ENCODE data around the gene KEL. TPM values are rescaled to one million over a fixed set of nuclear protein-coding genes. Genes with fewer than 3 reads are reported as not detected.
A peak's percentile ranks its signal among the peaks of the same experiment; 100 is the strongest.

The KEL gene
- total and polyA plus RNA-seq, 3 experiments from 2014 or later, result 0.20 TPM; not detected in 2

- Histone ChIP-seq H3K27ac (ENCODE audit: low read depth, low read length) (no peak overlapping the region), H3K4me1 (ENCODE audit: insufficient read depth, low read length) (no peaks in the 10 kb centered on the region), H3K9me3 (ENCODE audit: low read length) (no peaks in the 10 kb centered on the region), H3K4me3 (ENCODE audit: low read length) (no peak overlapping the region), H3K36me3 (ENCODE audit: insufficient read depth, low read length) (no peaks in the 10 kb centered on the region), H3K27me3 (ENCODE audit: insufficient read depth, low read length, poor library complexity, severe bottlenecking) (no peaks in the 10 kb centered on the region)
- Mint-ChIP-seq H3K27ac (no peak overlapping the region), H3K36me3 (peaks cover 0 to 3% (median 0%) of the 10 kb centered on the region in 3 donors), H3K4me1 (no peaks in the 10 kb centered on the region), H3K9me3 (no peaks in the 10 kb centered on the region), H3K27me3 (peaks cover 16 to 61% of the 10 kb centered on the region in 2 donors), H3K4me3 (no peak overlapping the region)
- ChIA-PET POLR2A (no interaction called here), CTCF (no interaction called here)
- DNase-seq, result no peak
These were observed 53.0 kb downstream of the KEL start for GRCh38 chr7:142908921-142909890.

GRCh38 chr7:142908290-142908689 is 53.9 kb downstream of the KEL start:
- ChIA-PET CTCF (no interaction called here), POLR2A (no interaction called here)
- Mint-ChIP-seq H3K9me3 (no peaks in the 10 kb centered on the region), H3K4me1 (no peaks in the 10 kb centered on the region), H3K27ac (no peak overlapping the region), H3K4me3 (no peak overlapping the region), H3K36me3 (peaks cover 0 to 3% (median 0%) of the 10 kb centered on the region in 3 donors), H3K27me3 (peaks cover 16 to 56% of the 10 kb centered on the region in 2 donors)
- H3K27me3 ChIP-seq (ENCODE audit: insufficient read depth, low read length, poor library complexity, severe bottlenecking), result no peaks in the 10 kb centered on the region
- no peaks in the 10 kb centered on the region for H3K36me3 ChIP-seq (ENCODE audit: insufficient read depth, low read length)
- no peak overlapping the region for H3K4me3 ChIP-seq (ENCODE audit: low read length)
- no peak for DNase-seq
- no peak overlapping the region for H3K27ac ChIP-seq (ENCODE audit: low read depth, low read length)
- no peaks in the 10 kb centered on the region for H3K4me1 ChIP-seq (ENCODE audit: insufficient read depth, low read length)
- no peaks in the 10 kb centered on the region for H3K9me3 ChIP-seq (ENCODE audit: low read length)

- Mint-ChIP-seq H3K9me3 (peaks cover 0 to 5% (median 0%) of the 10 kb centered on the region in 5 donors), H3K27ac (no peak overlapping the region), H3K36me3 (peaks cover 0 to 3% (median 0%) of the 10 kb centered on the region in 3 donors), H3K4me1 (no peaks in the 10 kb centered on the region), H3K4me3 (no peak overlapping the region), H3K27me3 (peaks cover 10 to 47% of the 10 kb centered on the region in 2 donors)
- Histone ChIP-seq H3K4me1 (ENCODE audit: insufficient read depth, low read length) (no peaks in the 10 kb centered on the region), H3K4me3 (ENCODE audit: low read length) (no peak overlapping the region), H3K9me3 (ENCODE audit: low read length) (no peaks in the 10 kb centered on the region), H3K36me3 (ENCODE audit: insufficient read depth, low read length) (no peaks in the 10 kb centered on the region), H3K27me3 (ENCODE audit: insufficient read depth, low read length, poor library complexity, severe bottlenecking) (no peaks in the 10 kb centered on the region), H3K27ac (ENCODE audit: low read depth, low read length) (no peak overlapping the region)
- CTCF ChIA-PET, result no interaction called here
- POLR2A ChIA-PET, result no interaction called here
- no peak for DNase-seq
These were observed 55.5 kb downstream of the KEL start for GRCh38 chr7:142906643-142907042.

- no peak for DNase-seq
- Histone ChIP-seq H3K27ac (ENCODE audit: low read depth, low read length) (no peak overlapping the region), H3K4me3 (ENCODE audit: low read length) (no peak overlapping the region), H3K36me3 (ENCODE audit: insufficient read depth, low read length) (no peaks in the 10 kb centered on the region), H3K9me3 (ENCODE audit: low read length) (no peaks in the 10 kb centered on the region), H3K27me3 (ENCODE audit: insufficient read depth, low read length, poor library complexity, severe bottlenecking) (no peaks in the 10 kb centered on the region), H3K4me1 (ENCODE audit: insufficient read depth, low read length) (no peaks in the 10 kb centered on the region)
- no peak overlapping the region for H3K4me3 Mint-ChIP-seq
- CTCF ChIA-PET, result no interaction called here
- H3K27ac Mint-ChIP-seq, result no peak overlapping the region
- H3K9me3 Mint-ChIP-seq, result peaks cover 0 to 5% (median 0%) of the 10 kb centered on the region in 5 donors
- peaks cover 9 to 38% of the 10 kb centered on the region in 2 donors for H3K27me3 Mint-ChIP-seq
- POLR2A ChIA-PET, result no interaction called here
- H3K36me3 Mint-ChIP-seq, result peaks cover 0 to 3% (median 0%) of the 10 kb centered on the region in 3 donors
- H3K4me1 Mint-ChIP-seq, result no peaks in the 10 kb centered on the region
These were observed 56.4 kb downstream of the KEL start for GRCh38 chr7:142905759-142906158.

- no peak overlapping the region for H3K27ac ChIP-seq (ENCODE audit: low read depth, low read length)
- H3K9me3 ChIP-seq (ENCODE audit: low read length), result no peaks in the 10 kb centered on the region
- Mint-ChIP-seq H3K9me3 (peaks cover 0 to 5% (median 0%) of the 10 kb centered on the region in 5 donors), H3K4me1 (no peaks in the 10 kb centered on the region), H3K4me3 (no peak overlapping the region), H3K27me3 (peaks cover 8 to 29% of the 10 kb centered on the region in 2 donors), H3K36me3 (peaks cover 0 to 3% (median 0%) of the 10 kb centered on the region in 3 donors), H3K27ac (no peak overlapping the region)
- no peaks in the 10 kb centered on the region for H3K27me3 ChIP-seq (ENCODE audit: insufficient read depth, low read length, poor library complexity, severe bottlenecking)
- ChIA-PET POLR2A (no interaction called here), CTCF (no interaction called here)
- no peak overlapping the region for H3K4me3 ChIP-seq (ENCODE audit: low read length)
- H3K4me1 ChIP-seq (ENCODE audit: insufficient read depth, low read length), result no peaks in the 10 kb centered on the region
- no peak for DNase-seq
- no peaks in the 10 kb centered on the region for H3K36me3 ChIP-seq (ENCODE audit: insufficient read depth, low read length)
These were observed 58.0 kb downstream of the KEL start for GRCh38 chr7:142904128-142904527.

GRCh38 chr7:142901426-142902259 is 60.5 kb downstream of the KEL start:
- Mint-ChIP-seq H3K4me3 (no peak overlapping the region), H3K36me3 (peaks cover 0 to 3% (median 0%) of the 10 kb centered on the region in 3 donors)
- POLR2A ChIA-PET, result no interaction called here

GRCh38 chr7:142899661-142900060 is 62.5 kb downstream of the KEL start:
- H3K27me3 Mint-ChIP-seq, result peaks cover 6 to 18% of the 10 kb centered on the region in 2 donors
- Histone ChIP-seq H3K4me1 (ENCODE audit: insufficient read depth, low read length) (no peaks in the 10 kb centered on the region), H3K36me3 (ENCODE audit: insufficient read depth, low read length) (no peaks in the 10 kb centered on the region), H3K27me3 (ENCODE audit: insufficient read depth, low read length, poor library complexity, severe bottlenecking) (no peaks in the 10 kb centered on the region), H3K9me3 (ENCODE audit: low read length) (no peaks in the 10 kb centered on the region), H3K27ac (ENCODE audit: low read depth, low read length) (no peak overlapping the region), H3K4me3 (ENCODE audit: low read length) (no peak overlapping the region)
- H3K4me1 Mint-ChIP-seq, result no peaks in the 10 kb centered on the region
- peaks cover 0 to 5% (median 0%) of the 10 kb centered on the region in 5 donors for H3K9me3 Mint-ChIP-seq
- POLR2A ChIA-PET, result no interaction called here
- CTCF ChIA-PET, result no interaction called here
- no peak for DNase-seq
- no peak overlapping the region for H3K4me3 Mint-ChIP-seq
- H3K27ac Mint-ChIP-seq, result no peak overlapping the region
- no peaks in the 10 kb centered on the region for H3K36me3 Mint-ChIP-seq

More at GRCh38 chr7:142901426-142902259, 60.5 kb downstream of the KEL start:
- Histone ChIP-seq H3K27ac (ENCODE audit: low read depth, low read length) (no peak overlapping the region), H3K9me3 (ENCODE audit: low read length) (no peaks in the 10 kb centered on the region), H3K4me3 (ENCODE audit: low read length) (no peak overlapping the region), H3K36me3 (ENCODE audit: insufficient read depth, low read length) (no peaks in the 10 kb centered on the region), H3K4me1 (ENCODE audit: insufficient read depth, low read length) (no peaks in the 10 kb centered on the region), H3K27me3 (ENCODE audit: insufficient read depth, low read length, poor library complexity, severe bottlenecking) (no peaks in the 10 kb centered on the region)
- CTCF ChIA-PET, result interaction anchor here (0.8 kb wide), 1 partner anchor 578 kb away, joined by 3 read pairs; no protein-coding TSS in a partner anchor
- Mint-ChIP-seq H3K27me3 (peaks cover 3 to 21% of the 10 kb centered on the region in 2 donors), H3K9me3 (peaks cover 0 to 5% (median 0%) of the 10 kb centered on the region in 5 donors), H3K4me1 (no peaks in the 10 kb centered on the region), H3K27ac (peak overlapping the region in 1 of 8 donors; percentile 26)
- no peak for DNase-seq
